Left forelimb (tissue), 1 donor: Measurements from ENCODE around the gene MYH9.

Source experiments
- DNase-seq: peaks from one replicate; pipeline ENCODE4 v3.0.0-alpha.2; 2018; ENCODE audit warnings: low spot score

Gene MYH9

DNA sequence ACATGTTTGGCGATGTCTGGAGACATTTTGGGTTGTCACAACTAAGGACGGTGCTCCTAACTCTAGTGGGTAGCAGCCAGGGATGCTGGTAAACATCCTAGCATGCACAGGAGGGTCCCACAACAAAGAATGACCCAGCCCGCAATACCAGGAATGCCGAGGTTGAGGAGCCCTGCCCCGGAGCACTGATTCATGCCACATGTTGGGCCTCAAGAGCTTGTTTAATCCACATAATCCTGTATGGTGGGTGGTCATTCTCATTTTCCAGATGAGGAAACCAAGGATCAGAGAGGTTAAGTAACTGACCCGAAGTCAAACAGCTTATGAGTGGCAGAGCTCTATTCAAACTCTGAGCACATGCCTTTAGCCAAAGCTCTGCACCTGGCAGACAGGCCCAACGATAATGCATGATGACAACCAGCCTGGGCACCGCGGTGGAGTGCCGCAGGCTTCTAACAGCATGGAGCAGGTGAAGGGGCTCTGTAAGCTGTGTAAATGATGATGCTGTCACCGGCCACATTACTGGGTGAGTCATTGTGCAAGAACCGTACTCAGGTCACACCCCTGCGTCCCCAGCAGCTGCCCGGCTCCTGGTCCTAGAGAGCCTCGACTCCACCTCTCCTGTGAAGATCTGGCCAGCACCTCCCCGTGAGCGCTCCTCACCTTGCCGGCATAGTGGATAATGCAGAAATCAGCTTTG is 76.2 kb downstream of the MYH9 start:
- DNase-seq = no peak

DNA sequence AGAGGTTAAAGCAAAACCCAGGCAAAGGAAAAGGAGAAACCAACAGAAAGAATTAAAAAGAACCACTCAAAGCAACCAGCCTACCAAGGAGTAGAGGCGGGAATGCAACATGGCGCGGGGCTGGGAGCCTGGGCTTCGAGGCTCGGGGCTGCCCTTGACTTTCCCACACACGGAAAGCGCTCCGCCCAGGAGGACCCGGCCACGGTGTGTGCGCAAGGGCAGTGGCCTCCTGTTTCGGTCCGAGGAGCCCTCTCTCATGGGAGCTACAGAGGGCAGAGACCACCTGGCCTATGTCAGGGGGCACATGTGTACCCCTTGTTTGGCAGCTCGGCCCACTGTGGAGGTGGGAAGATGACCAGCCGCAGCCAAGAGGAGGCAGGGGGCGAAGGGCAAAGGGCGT is 78.9 kb downstream of the MYH9 start:
- no peak for DNase-seq

DNA sequence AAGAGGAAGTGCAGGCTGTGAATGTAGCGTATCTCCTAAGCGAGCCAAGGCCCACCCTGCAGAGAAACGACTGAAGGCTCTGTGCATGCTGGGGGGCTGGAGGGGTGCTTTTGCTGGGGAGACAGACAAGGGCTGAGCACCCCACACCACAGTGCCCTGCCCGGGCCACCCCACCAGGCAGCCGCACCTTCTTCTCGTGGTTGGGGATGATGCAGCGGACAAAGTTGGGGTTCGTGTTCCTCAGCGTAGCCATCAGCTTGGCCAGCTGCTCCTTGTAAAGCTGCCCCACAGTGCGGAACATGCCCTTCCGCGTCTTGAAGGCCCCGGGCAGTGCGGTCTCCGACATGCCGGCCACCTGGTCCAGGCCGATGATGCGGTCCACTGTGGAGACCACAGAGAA is 81.5 kb downstream of the MYH9 start:
- no peak for DNase-seq

DNA sequence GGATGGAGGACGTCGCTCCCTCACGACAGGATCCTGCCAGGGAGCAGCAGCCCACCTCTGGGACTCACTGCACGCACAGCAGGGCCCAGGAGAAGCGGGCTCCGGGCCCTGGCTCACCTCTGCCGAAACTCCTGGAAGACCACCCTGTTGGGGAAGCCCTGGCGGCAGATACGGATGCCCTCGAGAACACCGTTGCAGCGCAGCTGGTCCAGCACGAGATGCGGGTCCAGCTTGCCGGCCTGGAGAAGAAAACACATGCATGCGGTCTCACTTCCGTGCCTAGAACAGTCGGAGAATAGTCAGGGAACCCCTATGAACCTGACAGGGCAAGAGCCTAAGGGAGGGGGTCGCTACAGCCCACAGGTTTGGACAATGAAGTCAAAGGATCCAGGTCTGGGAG is 82.0 kb downstream of the MYH9 start:
- DNase-seq = no peak

DNA sequence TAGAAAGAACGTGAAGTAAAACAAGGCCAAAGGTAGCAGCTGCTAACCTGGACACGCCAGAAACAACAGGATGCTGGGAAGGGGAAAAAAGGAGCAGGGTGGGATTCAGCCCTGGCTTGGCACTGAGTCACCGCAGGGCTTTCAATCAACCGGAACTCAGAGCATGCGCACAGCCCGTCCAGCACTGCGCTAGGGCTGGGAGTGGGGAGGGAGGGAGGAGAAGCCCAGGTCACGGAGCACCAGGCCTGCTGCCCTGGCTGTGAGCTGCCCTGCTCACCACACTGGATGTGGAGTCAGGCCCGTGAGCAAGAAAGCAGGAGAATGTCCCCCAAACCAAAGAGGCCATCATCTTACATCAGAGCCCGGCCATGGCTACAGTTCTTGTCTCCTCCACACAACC is 83.3 kb downstream of the MYH9 start:
- no peak for DNase-seq

DNA sequence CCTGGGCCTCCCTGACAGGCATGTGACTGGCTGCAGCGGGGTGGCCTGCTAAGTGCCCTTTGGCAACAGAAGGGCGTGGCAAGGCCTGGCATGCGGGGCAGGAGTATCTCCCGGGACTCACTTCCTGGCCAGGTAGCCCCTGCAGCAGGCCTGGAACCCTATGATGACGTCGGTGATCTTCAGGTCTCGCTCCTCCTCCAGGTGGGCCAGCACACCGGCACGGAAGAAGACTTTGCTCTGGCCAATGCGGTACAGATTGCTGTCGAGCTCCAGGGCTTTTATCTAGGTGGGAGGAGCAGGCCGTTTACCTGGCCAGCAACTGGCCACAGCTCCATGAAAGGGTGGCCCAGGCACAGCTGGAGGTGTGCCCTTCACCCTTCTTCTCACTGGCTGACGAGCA is 83.9 kb downstream of the MYH9 start:
- DNase-seq = no peak

DNA sequence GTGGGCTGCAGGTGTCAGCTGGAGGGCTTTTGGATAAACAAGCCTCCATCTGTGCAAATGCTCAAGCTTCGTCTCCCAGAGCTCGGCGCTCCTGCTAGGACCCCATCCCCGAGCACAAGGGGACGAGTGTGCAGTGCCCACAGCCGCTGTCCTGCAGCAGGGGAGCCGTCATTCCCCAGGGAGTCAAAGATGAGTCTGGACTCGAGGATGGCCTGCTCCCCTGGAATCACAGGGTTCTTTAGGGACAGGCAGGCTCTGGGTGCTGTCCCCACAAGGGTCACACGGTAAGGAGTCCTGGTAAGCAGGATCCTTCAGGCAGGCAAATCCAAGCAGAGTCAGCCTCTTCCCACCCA is 84.7 kb downstream of the MYH9 start:
- no peak for DNase-seq

DNA sequence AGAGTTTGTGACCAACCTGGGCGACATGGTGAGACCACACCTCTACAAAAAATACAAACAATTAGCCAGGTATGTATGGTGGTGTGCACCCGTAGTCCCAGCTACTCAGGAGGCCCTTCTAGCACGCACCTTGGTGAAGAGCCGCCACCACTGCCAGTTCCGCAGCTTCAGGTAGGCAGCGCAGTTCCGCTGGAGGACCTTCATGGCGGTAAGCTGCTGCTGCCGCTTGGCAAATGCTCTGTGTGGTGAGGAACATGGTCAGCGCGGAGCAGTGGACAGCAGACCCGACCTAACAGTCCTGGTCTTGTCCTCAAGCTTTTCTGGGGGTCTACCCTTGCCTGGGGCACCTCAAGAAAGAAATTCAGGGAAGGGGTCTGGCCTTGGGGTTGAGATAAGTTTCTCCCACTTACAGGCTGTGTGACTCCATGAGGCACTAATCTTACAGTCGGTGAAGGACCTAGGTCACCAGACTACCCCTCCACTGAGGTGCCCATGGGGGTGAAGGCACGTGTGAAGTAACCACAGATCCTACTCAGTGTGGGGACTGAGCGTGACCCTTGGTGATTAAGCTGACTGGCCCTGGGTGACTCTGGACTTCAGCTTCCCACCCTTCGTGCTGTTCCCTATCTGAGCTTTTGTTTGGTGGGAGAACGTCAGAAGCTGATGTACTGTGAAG is 85.2 kb downstream of the MYH9 start:
- no peak for DNase-seq

DNA sequence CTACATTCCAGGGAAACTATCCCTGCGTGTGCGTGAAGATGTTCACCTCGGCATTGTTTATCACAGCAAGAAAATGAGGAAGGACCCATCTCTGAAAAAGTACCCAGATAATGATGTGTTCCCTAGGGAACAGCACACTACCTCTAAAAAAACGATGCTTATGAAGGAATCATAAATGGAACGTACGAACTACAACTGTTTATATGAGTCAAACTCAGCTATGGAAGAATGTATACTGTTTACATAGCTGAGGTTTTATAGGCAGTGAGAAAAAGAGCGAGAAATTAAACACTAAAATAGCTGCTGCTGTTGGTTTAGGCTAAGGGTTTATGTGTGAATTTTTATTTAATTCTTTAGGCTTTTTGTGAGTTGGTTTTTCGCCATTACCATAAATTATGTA is 85.9 kb downstream of the MYH9 start:
- no peak for DNase-seq

DNA sequence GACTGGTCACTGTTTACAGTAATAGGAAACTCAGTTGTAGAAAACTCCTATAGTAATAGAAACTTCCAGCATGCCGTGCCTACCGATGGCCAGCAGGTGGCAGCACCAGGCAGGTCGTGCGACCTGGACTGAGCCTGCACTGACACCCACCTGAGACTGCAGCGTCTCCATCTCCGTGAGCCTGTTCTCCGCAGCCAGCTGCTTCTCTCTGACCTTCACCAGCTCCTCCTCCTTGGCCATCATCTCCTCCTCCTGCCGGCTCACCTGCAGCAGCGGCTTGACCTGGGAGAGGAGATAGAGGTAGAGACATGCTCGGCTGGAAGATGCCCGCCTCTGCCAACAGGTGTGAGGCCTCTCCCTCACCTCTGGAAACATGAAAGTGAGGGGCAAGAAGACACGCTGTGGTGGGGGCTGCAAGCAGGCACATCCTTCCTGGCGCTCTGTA is 86.4 kb downstream of the MYH9 start:
- no peak for DNase-seq

DNA sequence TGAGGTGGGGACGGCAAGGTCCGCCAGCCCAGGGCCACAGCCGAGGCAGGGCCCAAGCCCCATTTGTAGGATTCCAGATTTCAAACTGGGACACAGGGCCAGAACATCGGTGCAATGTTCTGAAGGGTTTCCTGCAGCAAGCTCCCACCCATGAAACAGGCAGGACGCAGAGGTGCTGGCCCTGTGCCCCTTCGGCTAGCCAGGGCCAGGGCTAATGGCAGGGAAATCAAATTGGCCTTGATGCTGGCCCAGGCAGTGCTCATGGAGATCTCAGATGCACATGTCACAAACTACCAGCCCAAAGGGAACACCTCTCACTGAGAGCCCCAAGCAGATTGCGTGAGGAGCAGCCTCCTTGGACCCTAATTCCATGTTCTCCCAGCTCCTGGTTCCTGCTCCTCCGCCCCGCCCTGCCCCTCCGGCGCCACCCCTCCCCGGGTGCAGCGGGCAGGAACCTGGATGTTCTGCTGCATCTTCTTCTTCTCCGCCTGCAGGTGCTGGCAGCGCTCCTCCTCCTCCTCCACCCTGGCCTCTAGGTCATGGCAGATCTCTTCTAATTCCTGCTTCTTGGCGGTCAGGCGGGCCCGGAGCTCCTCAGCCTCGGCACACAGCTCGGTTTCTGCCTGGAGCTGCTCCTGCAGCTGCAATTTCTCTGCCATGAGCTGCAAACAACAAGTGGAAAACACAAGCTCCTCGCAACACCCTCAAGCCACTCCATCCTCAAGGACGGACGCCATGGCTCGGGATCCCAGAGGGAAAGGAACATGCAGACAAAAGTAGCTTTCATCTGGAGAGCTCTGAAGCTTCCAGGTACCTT is 87.2 kb downstream of the MYH9 start:
- DNase-seq = no peak

DNA sequence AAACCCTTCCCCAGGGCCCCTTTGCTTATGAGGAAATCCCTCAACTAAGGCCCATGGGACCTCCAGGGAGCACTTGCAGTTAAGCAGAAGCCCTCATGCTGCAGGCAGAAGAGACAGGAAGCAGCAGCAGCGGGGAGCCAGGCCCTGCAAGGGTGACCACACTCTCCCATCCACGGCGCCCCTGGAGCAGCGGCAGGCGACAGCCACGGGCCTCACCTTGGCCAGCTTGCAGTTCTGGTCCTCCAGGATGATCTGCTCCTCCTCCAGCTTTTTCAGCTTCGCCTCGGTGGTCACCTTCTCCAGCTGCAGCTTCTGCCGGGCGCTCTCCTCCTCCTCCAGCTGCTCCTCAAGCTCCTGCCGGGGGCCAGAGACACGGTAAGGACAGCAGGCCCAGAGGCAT is 87.9 kb downstream of the MYH9 start:
- no peak for DNase-seq

DNA sequence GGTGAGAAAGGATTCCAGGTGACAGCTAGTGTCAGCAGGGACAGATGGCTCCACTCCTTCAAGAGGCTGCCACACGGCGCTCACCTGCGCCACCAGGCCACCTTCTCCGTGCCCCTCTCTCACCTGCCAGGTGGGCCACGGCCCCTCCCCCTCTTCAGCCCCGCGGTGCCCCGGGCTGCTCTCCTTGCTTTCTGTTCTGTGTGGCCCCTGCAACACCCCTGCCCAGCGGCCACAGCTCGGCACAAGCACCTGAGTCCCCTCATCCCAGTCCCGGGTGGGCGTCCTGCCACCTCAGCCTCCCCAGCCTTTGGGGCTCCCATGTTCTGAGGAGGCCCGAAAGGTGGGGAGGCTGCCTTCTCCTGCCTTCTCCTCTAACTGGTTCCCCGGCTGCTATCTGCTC is 88.5 kb downstream of the MYH9 start:
- no peak for DNase-seq

DNA sequence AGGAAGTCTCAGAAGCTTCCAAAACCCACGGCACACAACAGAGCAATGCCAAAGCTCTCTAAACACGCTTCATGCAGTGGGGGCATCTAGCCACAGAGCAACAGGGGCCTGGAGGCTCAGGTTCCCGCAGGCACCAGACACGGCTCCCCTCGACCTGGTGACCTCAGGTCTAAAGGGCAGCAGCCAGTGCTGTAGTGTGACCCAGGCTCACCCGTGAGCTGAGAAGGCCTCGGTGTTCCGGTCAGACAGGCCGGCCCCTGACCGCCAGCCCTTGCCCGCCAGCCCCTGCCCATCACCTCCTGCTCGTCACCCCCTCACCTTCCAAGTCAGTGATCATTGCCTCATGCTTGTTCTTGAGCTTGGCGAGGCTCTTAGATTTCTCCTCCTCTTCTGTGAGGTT is 89.2 kb downstream of the MYH9 start:
- DNase-seq = no peak

DNA sequence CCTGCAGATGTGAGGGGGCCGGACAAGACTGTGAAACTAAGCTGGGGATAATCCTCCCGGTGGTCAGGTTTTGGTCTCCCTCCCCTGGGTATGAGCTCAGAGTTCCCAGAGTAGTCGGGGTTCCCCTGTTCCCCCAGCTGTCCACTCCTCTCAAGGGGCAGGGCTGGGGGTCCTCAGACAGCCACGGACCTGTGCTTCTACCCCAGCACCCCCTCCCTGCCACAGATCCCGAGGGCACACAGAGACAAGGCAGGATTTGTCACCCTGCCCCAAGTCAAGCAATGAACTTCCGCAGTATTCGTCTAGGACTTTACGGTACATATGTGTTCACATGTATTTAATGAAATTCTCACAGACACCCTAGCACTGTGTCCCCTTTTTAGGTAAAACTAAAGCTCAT is 89.6 kb downstream of the MYH9 start:
- DNase-seq = no peak

DNA sequence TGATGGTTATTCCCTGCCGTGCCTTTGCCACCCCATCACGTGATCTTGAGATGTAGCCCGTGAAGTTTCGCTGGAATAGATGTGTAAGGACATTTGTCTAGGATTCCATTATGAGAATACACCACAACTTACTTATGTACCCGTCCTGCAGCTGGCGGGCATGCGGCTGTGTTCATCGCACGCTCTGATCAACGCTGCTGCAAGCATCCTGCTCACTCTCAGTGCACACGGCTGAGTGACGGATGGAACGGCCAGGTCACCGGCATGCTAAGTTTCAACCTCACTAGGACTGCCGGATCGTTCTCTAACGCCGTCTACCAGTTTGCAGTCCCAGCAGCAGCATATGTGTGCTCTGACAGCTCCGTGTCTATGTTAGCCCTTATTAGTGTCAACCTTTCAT is 90.2 kb downstream of the MYH9 start:
- no peak for DNase-seq

DNA sequence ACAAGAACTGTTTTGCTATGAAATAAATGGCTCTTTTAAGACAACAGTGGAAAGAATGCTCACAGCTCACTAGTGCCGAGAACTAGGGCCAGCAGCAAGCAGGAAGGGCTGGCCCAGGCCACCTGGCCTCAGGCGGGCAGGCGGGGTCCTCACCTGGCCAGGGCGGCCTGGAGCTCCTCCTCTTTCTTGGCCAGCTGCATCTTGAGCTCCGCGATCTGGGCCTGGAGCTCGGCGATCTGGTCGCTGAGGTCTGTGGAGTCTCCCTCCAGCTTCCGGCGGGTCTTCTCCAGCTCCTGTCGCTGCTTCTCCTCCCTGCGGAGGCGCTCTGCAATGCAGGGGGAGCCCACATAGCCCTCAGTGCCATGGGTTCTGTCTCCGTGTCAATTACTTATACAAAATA is 91.1 kb downstream of the MYH9 start:
- no peak for DNase-seq

DNA sequence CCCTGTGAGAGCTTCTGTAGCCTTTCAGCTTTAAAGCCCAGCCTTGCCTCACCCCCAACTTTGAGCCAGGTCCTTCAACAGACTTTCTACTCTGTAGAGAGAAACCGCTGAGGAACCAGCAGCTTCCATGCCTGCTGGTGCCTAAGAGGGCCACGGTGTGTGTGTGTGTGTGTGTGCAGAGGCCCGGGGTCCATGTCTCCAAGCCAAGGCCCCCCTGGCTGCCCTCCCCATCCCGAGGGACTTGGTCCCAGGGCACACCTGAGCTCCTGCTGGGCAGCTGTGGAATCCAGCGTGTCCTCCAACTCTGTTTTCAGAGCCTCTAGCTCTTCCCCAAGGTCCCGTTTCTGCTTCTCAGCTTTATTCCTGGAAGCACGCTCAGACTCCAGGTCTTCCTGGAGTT is 92.5 kb downstream of the MYH9 start:
- no peak for DNase-seq

DNA sequence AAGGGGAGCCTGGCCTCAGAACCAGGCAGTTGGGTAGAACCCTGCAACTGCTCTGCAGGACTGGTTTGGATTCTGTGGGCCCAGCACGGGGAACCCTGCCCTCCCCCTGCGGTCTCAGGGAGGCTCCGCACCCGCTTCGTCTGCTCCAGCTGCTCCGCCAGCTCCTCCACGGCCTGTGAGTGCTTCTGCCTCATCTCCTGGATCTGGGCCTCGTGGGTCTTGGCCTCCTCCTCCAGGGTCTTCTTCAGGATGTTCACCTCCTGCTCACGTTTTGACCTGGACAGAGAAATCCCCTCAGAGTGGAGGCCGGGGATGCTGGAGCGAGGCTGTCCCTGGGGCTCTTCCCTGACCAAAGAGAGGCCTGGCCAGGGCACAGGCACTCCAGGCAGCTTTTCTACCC is 93.0 kb downstream of the MYH9 start:
- no peak for DNase-seq

DNA sequence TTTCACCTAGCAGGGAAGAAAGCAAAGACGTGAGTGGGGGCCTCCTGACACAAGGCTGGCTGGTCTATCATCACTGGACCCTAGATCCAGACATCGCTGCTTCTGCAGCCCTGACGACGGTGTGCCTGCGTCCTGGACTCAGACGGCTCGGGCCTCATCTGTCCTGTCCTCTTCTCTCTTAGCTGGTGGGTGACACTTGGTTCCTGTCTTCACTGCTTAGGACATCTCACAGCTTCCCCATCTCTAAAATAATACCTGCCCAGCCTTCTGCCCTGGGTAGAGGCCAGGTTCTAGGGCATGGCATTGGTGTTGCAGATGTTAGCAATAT is 93.5 kb downstream of the MYH9 start:
- DNase-seq = no peak

DNA sequence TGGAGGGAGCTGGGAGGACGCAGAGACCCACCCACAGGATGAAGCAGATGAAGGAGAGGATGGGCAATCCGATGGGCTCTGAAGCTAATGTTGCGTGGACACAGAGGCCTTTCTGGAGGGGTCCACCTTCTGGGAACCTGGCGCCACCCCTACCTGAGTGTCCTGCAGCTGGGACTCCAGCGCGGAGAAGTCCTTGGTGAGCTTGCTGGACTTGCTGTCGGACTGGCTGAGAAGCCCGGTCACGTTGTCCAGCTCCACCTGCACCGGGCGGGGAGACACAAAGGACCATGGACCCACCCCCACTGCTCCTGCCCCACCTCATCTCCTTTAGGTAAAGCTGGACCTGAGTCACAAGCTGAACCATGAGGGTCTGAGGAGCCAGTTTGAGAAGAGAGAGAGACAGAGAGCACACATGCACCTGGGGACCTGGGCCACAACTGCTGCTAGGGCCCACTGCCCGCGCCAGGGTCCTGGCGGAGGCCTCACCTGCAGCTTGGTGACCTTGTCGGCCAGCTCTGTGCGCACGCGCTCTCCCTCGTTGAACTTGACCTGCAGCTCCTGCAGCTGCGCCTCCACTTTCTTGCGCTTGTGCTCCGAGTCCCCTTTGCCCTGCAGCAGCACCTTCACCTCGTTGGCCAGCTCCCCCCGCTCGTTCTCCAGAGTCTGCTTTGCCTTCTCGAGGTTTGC is 94.0 kb downstream of the MYH9 start:
- DNase-seq = no peak

DNA sequence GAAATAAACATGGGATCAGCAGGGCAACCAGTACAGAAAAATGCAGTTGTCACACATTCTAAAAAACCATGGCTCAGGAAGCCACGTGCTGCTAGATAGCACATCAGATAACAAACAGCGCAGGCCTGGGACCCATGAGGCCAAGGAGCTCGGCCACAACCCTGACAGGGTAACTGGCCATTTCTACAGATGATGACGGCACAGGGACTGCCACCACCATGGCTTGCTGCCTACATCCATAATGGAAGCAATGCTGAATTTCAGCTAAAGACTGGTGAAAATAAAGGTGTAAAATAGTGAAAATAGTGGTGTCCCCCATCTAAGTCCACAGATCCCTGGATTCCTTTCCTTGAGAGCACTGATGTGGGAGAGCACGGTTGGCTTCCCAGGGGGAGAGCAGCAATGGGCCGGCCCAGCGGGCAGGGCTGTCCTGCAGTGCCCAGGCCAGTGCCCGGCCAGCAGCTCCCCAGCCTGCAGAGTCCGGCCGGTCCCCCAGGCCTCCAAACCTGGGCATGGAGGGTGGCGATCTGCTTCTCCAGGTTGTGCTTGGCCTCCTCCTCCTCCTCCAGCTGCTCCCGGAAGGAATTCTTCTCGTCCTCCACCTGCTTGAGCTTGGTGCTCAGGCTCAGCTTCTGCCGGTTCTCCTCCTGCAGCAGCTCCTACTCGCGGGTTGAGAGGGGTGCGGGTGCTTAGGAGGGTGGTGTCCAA is 94.8 kb downstream of the MYH9 start:
- DNase-seq = no peak
